NCI-H1105 treated with DMSO at 0.1 percent for 48 hours (cell line): ENCODE measurements around the gene MUCL3.
"Not testable (repeated sequence)": the region's sequence is repeated elsewhere in the genome, so short reads cannot be mapped to it uniquely, and the experiment has no call there.

Experiments
- DNase-seq: peaks from one replicate; lab custom pipeline; 2025; lab: John Stamatoyannopoulos, UW

MUCL3 gene

GRCh38 chr6:30979690-30980089 lies 38.9 kb downstream of the MUCL3 start:
- DNase-seq, result no peak

- DNase-seq, result peak; percentile 42
These were observed 41.4 kb downstream of the MUCL3 start for GRCh38 chr6:30981942-30982772.

- DNase-seq, result no peak
These were observed 42.7 kb downstream of the MUCL3 start, which contains the start of gene MUC21 for GRCh38 chr6:30983439-30983838. MUC21 (plus strand) TSS chr6:30983718; CDS start chr6:30983959, 241 bp downstream.

- no peak for DNase-seq
These were observed 44.7 kb downstream of the MUCL3 start for GRCh38 chr6:30985490-30985889.

GRCh38 chr6:30987304-30987703 lies 46.5 kb downstream of the MUCL3 start:
- no peak for DNase-seq

GRCh38 chr6:30988209-30988825 lies 47.5 kb downstream of the MUCL3 start:
- no peak for DNase-seq

- no peak for DNase-seq
These were observed 49.8 kb downstream of the MUCL3 start for GRCh38 chr6:30990422-30991086.

- no peak for DNase-seq
These were observed 51.1 kb downstream of the MUCL3 start for GRCh38 chr6:30991891-30992290.

GRCh38 chr6:30997301-30997700 lies 56.5 kb downstream of the MUCL3 start:
- no peak for DNase-seq

GRCh38 chr6:30998785-30999184 lies 58.0 kb downstream of the MUCL3 start:
- DNase-seq, result no peak

- DNase-seq, result not testable (repeated sequence)
These were observed 59.5 kb downstream of the MUCL3 start for GRCh38 chr6:31000067-31000860.

GRCh38 chr6:31001281-31001888 lies 60.6 kb downstream of the MUCL3 start:
- no peak for DNase-seq

GRCh38 chr6:31002471-31002870 lies 61.7 kb downstream of the MUCL3 start:
- no peak for DNase-seq
